ENCODE data around the gene UGT2B7. TPM values are rescaled to one million over a fixed set of nuclear protein-coding genes. Genes with fewer than 3 reads are reported as not detected.

The UGT2B7 gene
- total and polyA plus RNA-seq, 2 donors (not counting 1 experiment from before 2014, with no cell fraction given), result not detected

GRCh38 chr4:69120870-69121269 is 24.6 kb downstream of the UGT2B7 start:
- H4K20me1 ChIP-seq (ENCODE audit: control insufficient read depth, insufficient read depth, low read length, poor library complexity, severe bottlenecking), result no peaks in the 10 kb centered on the region
- H3K27me3 ChIP-seq (replicated peaks in 1 of 4; ENCODE audit: control extremely low read depth in 1 of 4, control insufficient read depth in 3 of 4, insufficient read depth in 4 of 4, low read length in 3 of 4), result no peaks in the 10 kb centered on the region
- DNase-seq (no peak), ATAC-seq (ENCODE audit: low read depth) (no peak)
- Mint-ChIP-seq H3K4me3 (no peak overlapping the region), H3K9me3 (ENCODE audit: insufficient read depth) (no peaks in the 10 kb centered on the region), H3K4me1 (no peaks in the 10 kb centered on the region), H3K27me3 (no peaks in the 10 kb centered on the region), H3K27ac (no peak overlapping the region)
- no peak overlapping the region for H3K4me2 ChIP-seq (replicated peaks; ENCODE audit: low read depth, low read length, poor library complexity, severe bottlenecking)
- no peak overlapping the region for H3K4me3 ChIP-seq (ENCODE audit: control extremely low read depth in 1 of 5, extremely low read depth in 1 of 5, insufficient read depth in 1 of 5, low read depth in 2 of 5, low read length in 4 of 5)
- no peaks in the 10 kb centered on the region for H3K36me3 ChIP-seq (replicated peaks in 1 of 2; ENCODE audit: control extremely low read depth in 1 of 2, control insufficient read depth in 1 of 2, extremely low read depth in 1 of 2, insufficient read depth in 2 of 2, low read length in 1 of 2)
- no peak overlapping the region for H3K27ac ChIP-seq (ENCODE audit: low read length in 2 of 2)
- H3K9ac ChIP-seq (ENCODE audit: low read length), result no peak overlapping the region
- intact Hi-C loops (cut with micrococcal nuclease), result no loop called here
- no peaks in the 10 kb centered on the region for H3K79me2 ChIP-seq (ENCODE audit: control insufficient read depth, insufficient read depth, low read length)
- ChIA-PET POLR2A (no interaction called here), CTCF (no interaction called here)
- H2AFZ ChIP-seq (ENCODE audit: insufficient read depth, low read depth, low read length, poor library complexity, severe bottlenecking), result no peak overlapping the region
- peaks cover 0 to 3% (median 0%) of the 10 kb centered on the region in 3 donors for H3K9me3 ChIP-seq (ENCODE audit: control extremely low read depth in 1 of 3, control insufficient read depth in 2 of 3, insufficient read depth in 1 of 3, low read length in 2 of 3)
- 64% methylated on average over 2 of the region's 2 CpGs for WGBS (ENCODE audit: insufficient coverage)
- H3K4me1 ChIP-seq (ENCODE audit: control insufficient read depth in 2 of 2, insufficient read depth in 2 of 2, low read length in 2 of 2), result no peaks in the 10 kb centered on the region
- TF ChIP-seq CTCF (IDR thresholded peaks at IDR 0.05), result no peak
- TF ChIP-seq EZH2 (IDR thresholded peaks at IDR 0.05; ENCODE audit: borderline replicate concordance, insufficient read depth, low read depth, low read length, poor library complexity, severe bottlenecking), result no peak

- H3K9me3 ChIP-seq (ENCODE audit: control extremely low read depth in 1 of 3, control insufficient read depth in 2 of 3, insufficient read depth in 1 of 3, low read length in 2 of 3), result peaks cover 0 to 3% (median 0%) of the 10 kb centered on the region in 3 donors
- no peaks in the 10 kb centered on the region for H3K27me3 Mint-ChIP-seq
- no peaks in the 10 kb centered on the region for H3K9me3 Mint-ChIP-seq (ENCODE audit: insufficient read depth)
- no peak overlapping the region for H3K9ac ChIP-seq (ENCODE audit: low read length)
- H3K4me1 Mint-ChIP-seq, result no peaks in the 10 kb centered on the region
- H3K79me2 ChIP-seq (ENCODE audit: control insufficient read depth, insufficient read depth, low read length), result no peaks in the 10 kb centered on the region
- no peaks in the 10 kb centered on the region for H3K27me3 ChIP-seq (replicated peaks in 1 of 4; ENCODE audit: control extremely low read depth in 1 of 4, control insufficient read depth in 3 of 4, insufficient read depth in 4 of 4, low read length in 3 of 4)
- no peak overlapping the region for H3K4me3 ChIP-seq (ENCODE audit: control extremely low read depth in 1 of 5, extremely low read depth in 1 of 5, insufficient read depth in 1 of 5, low read depth in 2 of 5, low read length in 4 of 5)
- no peak overlapping the region for H2AFZ ChIP-seq (ENCODE audit: insufficient read depth, low read depth, low read length, poor library complexity, severe bottlenecking)
- no peak for ATAC-seq (ENCODE audit: low read depth)
- H3K36me3 ChIP-seq (replicated peaks in 1 of 2; ENCODE audit: control extremely low read depth in 1 of 2, control insufficient read depth in 1 of 2, extremely low read depth in 1 of 2, insufficient read depth in 2 of 2, low read length in 1 of 2), result no peaks in the 10 kb centered on the region
- ChIA-PET CTCF (no interaction called here), POLR2A (no interaction called here)
- no CpG with 5 or more reads among the region's 3 CpGs for WGBS (ENCODE audit: insufficient coverage)
- intact Hi-C loops (cut with micrococcal nuclease), result no loop called here
- no peak overlapping the region for H3K27ac Mint-ChIP-seq
- no peak for TF ChIP-seq CTCF (IDR thresholded peaks at IDR 0.05)
- no peak for TF ChIP-seq EZH2 (IDR thresholded peaks at IDR 0.05; ENCODE audit: borderline replicate concordance, insufficient read depth, low read depth, low read length, poor library complexity, severe bottlenecking)
- DNase-seq, result no peak
- H3K4me1 ChIP-seq (ENCODE audit: control insufficient read depth in 2 of 2, insufficient read depth in 2 of 2, low read length in 2 of 2), result no peaks in the 10 kb centered on the region
- H3K27ac ChIP-seq (ENCODE audit: low read length in 2 of 2), result no peak overlapping the region
- H3K4me3 Mint-ChIP-seq, result no peak overlapping the region
- H3K4me2 ChIP-seq (replicated peaks; ENCODE audit: low read depth, low read length, poor library complexity, severe bottlenecking), result no peak overlapping the region
- no peaks in the 10 kb centered on the region for H4K20me1 ChIP-seq (ENCODE audit: control insufficient read depth, insufficient read depth, low read length, poor library complexity, severe bottlenecking)
Observed at GRCh38 chr4:69122476-69122875, 26.2 kb downstream of the UGT2B7 start.
